Spleen (tissue), 11 donors: ENCODE data around the gene TOMM20. TPM values are rescaled to one million over a fixed set of nuclear protein-coding genes. Genes with fewer than 3 reads are reported as not detected.
A peak's percentile ranks its signal among the peaks of the same experiment; 100 is the strongest.

Source experiments
- DNase-seq: peaks from one replicate; pipeline ENCODE4 v3.0.0-alpha.2; 2020
- H3K27ac ChIP-seq, 8 donors: fragments of 200-600 bp; sonication (generic) in 7 of 8; 1 replicate in 4 of 8; 2 replicates in 4 of 8; pipeline versions ENCODE4 v1.5.0 to v1.8.0; 2016 to 2021; ENCODE audit warnings: inconsistent platforms in 4 of 8, mild to moderate bottlenecking in 4 of 8, moderate library complexity in 1 of 8
- H3K27me3 ChIP-seq, 7 donors: fragments of 200-600 bp; sonication (generic) in 6 of 7; replicated peaks in 1 of 7; 1 replicate in 4 of 7; 2 replicates in 3 of 7; pipeline versions ENCODE4 v1.5.0 to v1.8.0; 2016 to 2021; ENCODE audit warnings: inconsistent platforms in 3 of 7, mild to moderate bottlenecking in 1 of 7
- H3K36me3 ChIP-seq, 6 donors: fragments of 200-600 bp; sonication (generic) in 5 of 6; 1 replicate in 4 of 6; 2 replicates in 2 of 6; pipeline versions ENCODE4 v1.5.0 to v1.8.0; 2016 to 2021; ENCODE audit warnings: inconsistent platforms in 2 of 6
- H3K4me1 ChIP-seq, 6 donors: fragments of 200-600 bp; sonication (generic) in 5 of 6; 1 replicate in 3 of 6; 2 replicates in 3 of 6; pipeline versions ENCODE4 v1.5.0 to v1.8.0; 2016 to 2021; ENCODE audit warnings: inconsistent platforms in 3 of 6
- H3K4me3 ChIP-seq, 8 donors: fragments of 200-600 bp; sonication (generic) in 7 of 8; 1 replicate in 4 of 8; 2 replicates in 4 of 8; pipeline versions ENCODE4 v1.5.0 to v1.8.0; 2016 to 2021; ENCODE audit warnings: inconsistent platforms in 4 of 8, mild to moderate bottlenecking in 4 of 8, moderate library complexity in 2 of 8
- H3K9me3 ChIP-seq, 8 donors: fragments of 200-600 bp; sonication (generic) in 7 of 8; 1 replicate in 4 of 8; 2 replicates in 4 of 8; pipeline versions ENCODE4 v1.5.0 to v1.8.0; 2016 to 2021; ENCODE audit warnings: inconsistent platforms in 4 of 8
- POLR2A ChIP-seq, 3 donors: fragments of 450-650 bp; IDR thresholded peaks; one replicate each; pipeline ENCODE4 v1.5.1; 2017; ENCODE audit warnings: antibody characterized with exemption in 3 of 3, mild to moderate bottlenecking in 1 of 3
- POLR2AphosphoS5 ChIP-seq, 3 donors: sonication (generic); formaldehyde crosslinking; IDR thresholded peaks; one replicate each; pipeline ENCODE4 v1.5.1; 2017; ENCODE audit warnings: antibody characterized with exemption in 3 of 3
- WGBS, 5 donors: extraction: QIAGEN DNeasy Blood & Tissue Kit in 3 of 5; methylation state at CpG; one replicate each; pipeline versions ENCODE4 v1.1.5 to v1.1.7; 2013 to 2018; 5-methylcytosine and 5-hydroxymethylcytosine counted together
- intact Hi-C: fragments of 100-400 bp; cut with DNase I; formaldehyde crosslinking; loops from one replicate; pipeline ENCODE4 v1.15.0; 2023; ENCODE audit warnings: low total_unique reads
- polyA plus RNA-seq, 3 donors: library from polyadenylated mRNA; stranded (reverse); fragments of 200-250 nt; gene quantifications; one replicate each; pipeline ENCODE4 v1.2.1, GENCODE V29; 2013
- total RNA-seq, 7 donors: library from RNA; depleted of rRNA in 3 of 7; stranded (reverse); fragments of >200 nt in 3 of 7; fragmentation: NEBNext Ultra II Directional in 4 of 7; extraction: Animal tissue kit (Norgen Biotek cat#: 25700) in 4 of 7; gene quantifications; one replicate each; pipeline versions ENCODE4 v1.1.0 to v1.2.1, GENCODE V29; 2016 to 2021
- TF ChIP-seq, protein P1 (sequence below), 11 experiments: fragments of 200-600 bp in 7 of 11; fragments of 450-650 bp in 4 of 11; sonication (generic) in 4 of 11; IDR thresholded peaks in 8 of 11; conservative IDR thresholded peaks in 3 of 11; 1 replicate in 7 of 11; 2 replicates in 4 of 11; pipeline versions ENCODE4 v1.4.0 to v1.8.0; 2016 to 2021; ENCODE audit warnings: antibody characterized with exemption in 11 of 11, inconsistent platforms in 4 of 11, mild to moderate bottlenecking in 1 of 11
- donor health status: healthy with polysubstance abuse.
- donor health status: DM: no; HTN: no; CAD: no; lungs with moderate emphysema.
- donor health status: DM: no; HTN: no; CAD: no.
- donor health status: Bipolar disorder and iron deficiency.
- donor health status: healthy.
- donor health status: DM: no; HTN: no; CAD: no.
- donor health status: DM: yes; HTN: yes; CAD: no.

The TOMM20 gene
- total and polyA plus RNA-seq, 10 donors = 46.6 to 79.9 (median 63.0) TPM

DNA sequence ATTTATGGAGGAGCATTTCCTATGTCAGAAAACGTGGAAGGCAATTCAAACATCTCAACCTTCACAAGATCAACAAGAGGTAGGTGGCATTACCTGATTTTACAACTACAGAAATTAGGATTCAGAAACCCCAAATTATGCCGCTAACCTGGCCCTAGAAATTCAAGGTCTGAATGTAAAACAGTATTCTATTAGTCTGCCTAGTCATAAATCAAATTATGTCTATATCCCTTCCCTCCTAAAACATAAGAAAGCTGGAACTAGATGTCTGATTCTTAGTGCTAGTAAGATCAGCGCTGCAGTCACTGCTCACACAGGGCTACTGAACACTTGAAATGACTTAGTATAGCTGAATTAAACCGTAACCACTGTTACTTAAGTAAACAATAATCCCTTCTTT is 1.4 kb downstream of the TOMM20 start:
- no peaks in the 10 kb centered on the region for H3K27me3 ChIP-seq
- intact Hi-C loops = no loop called here
- peaks cover 27 to 69% (median 65%) of the 10 kb centered on the region in 6 donors for H3K4me1 ChIP-seq
- peak overlapping the region; percentile 78 to 99 (median 88) for H3K4me3 ChIP-seq
- no peak for DNase-seq
- H3K9me3 ChIP-seq = no peaks in the 10 kb centered on the region
- peak overlapping the region in 3 of 8 donors; percentile 90 to 93 (median 93) for H3K27ac ChIP-seq
- no peak for TF ChIP-seq POLR2AphosphoS5 (IDR thresholded peaks at IDR 0.05)
- TF ChIP-seq, protein P1, sequence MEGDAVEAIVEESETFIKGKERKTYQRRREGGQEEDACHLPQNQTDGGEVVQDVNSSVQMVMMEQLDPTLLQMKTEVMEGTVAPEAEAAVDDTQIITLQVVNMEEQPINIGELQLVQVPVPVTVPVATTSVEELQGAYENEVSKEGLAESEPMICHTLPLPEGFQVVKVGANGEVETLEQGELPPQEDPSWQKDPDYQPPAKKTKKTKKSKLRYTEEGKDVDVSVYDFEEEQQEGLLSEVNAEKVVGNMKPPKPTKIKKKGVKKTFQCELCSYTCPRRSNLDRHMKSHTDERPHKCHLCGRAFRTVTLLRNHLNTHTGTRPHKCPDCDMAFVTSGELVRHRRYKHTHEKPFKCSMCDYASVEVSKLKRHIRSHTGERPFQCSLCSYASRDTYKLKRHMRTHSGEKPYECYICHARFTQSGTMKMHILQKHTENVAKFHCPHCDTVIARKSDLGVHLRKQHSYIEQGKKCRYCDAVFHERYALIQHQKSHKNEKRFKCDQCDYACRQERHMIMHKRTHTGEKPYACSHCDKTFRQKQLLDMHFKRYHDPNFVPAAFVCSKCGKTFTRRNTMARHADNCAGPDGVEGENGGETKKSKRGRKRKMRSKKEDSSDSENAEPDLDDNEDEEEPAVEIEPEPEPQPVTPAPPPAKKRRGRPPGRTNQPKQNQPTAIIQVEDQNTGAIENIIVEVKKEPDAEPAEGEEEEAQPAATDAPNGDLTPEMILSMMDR (IDR thresholded peaks at IDR 0.05 in 8 of 11, conservative IDR thresholded peaks at IDR 0.05 in 3 of 11) = no peak
- TF ChIP-seq POLR2A (IDR thresholded peaks at IDR 0.05) = no peak
- H3K36me3 ChIP-seq = peaks cover 0 to 56% (median 0%) of the 10 kb centered on the region in 6 donors
- WGBS, 5 donors = 22 to 41% (median 32%) methylated on average over 4 of the region's 4 CpGs

DNA sequence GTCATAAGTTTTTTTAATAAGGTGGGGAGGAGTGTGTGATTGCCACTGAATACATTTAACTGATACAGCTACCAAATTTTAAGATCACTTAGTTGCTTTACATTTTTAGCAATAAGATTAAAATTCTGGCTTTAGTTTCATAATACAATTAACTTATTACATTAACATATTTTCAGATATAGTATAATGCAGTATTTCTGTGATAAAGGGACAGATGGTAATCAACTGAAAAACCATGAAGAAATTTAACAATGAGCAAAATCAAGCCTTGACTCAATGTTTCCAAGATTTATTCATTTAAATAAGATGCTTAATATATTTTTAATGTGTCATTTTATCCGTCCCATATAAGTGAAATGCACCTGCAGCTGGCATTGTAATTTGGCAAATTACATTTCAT is 4.0 kb downstream of the TOMM20 start:
- no peak for DNase-seq
- Histone ChIP-seq H3K4me1 (peaks cover 30 to 86% (median 70%) of the 10 kb centered on the region in 6 donors), H3K27me3 (no peaks in the 10 kb centered on the region), H3K27ac (no peak overlapping the region), H3K9me3 (no peaks in the 10 kb centered on the region), H3K36me3 (peaks cover 0 to 66% (median 15%) of the 10 kb centered on the region in 6 donors), H3K4me3 (no peak overlapping the region)
- TF ChIP-seq POLR2A (IDR thresholded peaks at IDR 0.05) = no peak
- no peak for TF ChIP-seq POLR2AphosphoS5 (IDR thresholded peaks at IDR 0.05)
- TF ChIP-seq, protein P1 (IDR thresholded peaks at IDR 0.05 in 8 of 11, conservative IDR thresholded peaks at IDR 0.05 in 3 of 11) = no peak
- 65 to 80% (median 75%) methylated on average over 1 of the region's 1 CpG for WGBS, 5 donors
- intact Hi-C loops = no loop called here

DNA sequence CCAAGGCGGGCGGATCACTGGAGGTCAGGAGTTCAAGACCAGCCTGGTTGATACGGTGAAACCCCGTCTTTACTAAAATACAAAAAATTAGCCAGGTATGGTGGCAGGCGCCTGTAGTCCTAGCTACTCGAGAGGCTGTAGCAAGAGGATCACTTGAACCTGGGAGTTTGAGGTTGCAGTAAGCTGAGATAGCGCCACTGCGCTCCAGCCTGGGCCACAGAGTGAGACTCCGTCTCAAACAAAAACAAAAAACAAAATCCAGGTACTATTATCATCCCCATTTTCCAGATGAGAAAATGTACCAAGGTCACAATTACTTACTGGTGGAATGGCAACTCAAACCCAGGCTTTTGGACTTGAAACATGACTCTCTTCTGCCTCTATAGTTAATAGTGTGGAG is 4.5 kb downstream of the TOMM20 start:
- Histone ChIP-seq H3K36me3 (peaks cover 0 to 72% (median 18%) of the 10 kb centered on the region in 6 donors), H3K27me3 (no peaks in the 10 kb centered on the region), H3K9me3 (no peaks in the 10 kb centered on the region), H3K4me3 (no peak overlapping the region), H3K4me1 (peaks cover 30 to 81% (median 65%) of the 10 kb centered on the region in 6 donors), H3K27ac (no peak overlapping the region)
- DNase-seq = no peak
- TF ChIP-seq POLR2A (IDR thresholded peaks at IDR 0.05) (no peak), POLR2AphosphoS5 (IDR thresholded peaks at IDR 0.05) (no peak)
- TF ChIP-seq, protein P1 (IDR thresholded peaks at IDR 0.05 in 8 of 11, conservative IDR thresholded peaks at IDR 0.05 in 3 of 11) = no peak
- intact Hi-C loops = no loop called here
- WGBS, 5 donors = 92 to 94% (median 93%) methylated on average over 9 of the region's 9 CpGs

DNA sequence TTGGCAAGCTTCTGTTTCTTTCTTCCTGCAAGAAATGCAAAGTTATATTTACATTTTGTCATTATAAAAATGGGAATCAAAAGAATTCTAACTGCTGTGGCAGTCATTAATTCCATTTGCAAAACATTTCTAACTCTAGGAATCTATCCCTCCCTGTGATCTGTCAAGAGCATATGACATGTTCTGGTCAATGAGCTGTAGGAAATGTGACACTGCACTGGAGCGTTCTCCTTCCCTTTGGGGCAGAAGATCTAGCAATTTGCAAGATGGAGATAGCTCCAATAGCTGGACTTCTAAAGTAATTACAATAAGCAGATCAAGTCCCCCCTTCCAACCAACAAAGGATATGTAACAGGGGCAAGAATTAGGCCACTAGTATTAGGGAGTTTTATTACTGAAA is 6.3 kb downstream of the TOMM20 start:
- H3K4me3 ChIP-seq = no peak overlapping the region
- H3K36me3 ChIP-seq = peaks cover 0 to 89% (median 36%) of the 10 kb centered on the region in 6 donors
- peaks cover 28 to 69% (median 55%) of the 10 kb centered on the region in 6 donors for H3K4me1 ChIP-seq
- TF ChIP-seq POLR2A (IDR thresholded peaks at IDR 0.05) = no peak
- TF ChIP-seq POLR2AphosphoS5 (IDR thresholded peaks at IDR 0.05) = no peak
- TF ChIP-seq, protein P1 (IDR thresholded peaks at IDR 0.05 in 8 of 11, conservative IDR thresholded peaks at IDR 0.05 in 3 of 11) = no peak
- intact Hi-C loops = no loop called here
- no peaks in the 10 kb centered on the region for H3K27me3 ChIP-seq
- H3K9me3 ChIP-seq = no peaks in the 10 kb centered on the region
- DNase-seq = no peak
- 57 to 80% (median 67%) methylated on average over 1 of the region's 1 CpG for WGBS, 5 donors
- H3K27ac ChIP-seq = no peak overlapping the region
